ENCODE data around the gene ZNF445. TPM values are rescaled to one million over a fixed set of nuclear protein-coding genes. Genes with fewer than 3 reads are reported as not detected.
"Not testable (repeated sequence)": the region's sequence is repeated elsewhere in the genome, so short reads cannot be mapped to it uniquely, and the experiment has no call there.

The ZNF445 gene
- total RNA-seq, 2 experiments from 2014 or later, result 13.2 to 16.3 TPM

- POLR2A ChIA-PET, result no interaction called here
- ATAC-seq (no peak), DNase-seq (no peak)
- Mint-ChIP-seq H3K36me3 (ENCODE audit: low read depth) (peaks cover 5% of the 10 kb centered on the region), H3K27ac (no peak overlapping the region), H3K4me3 (no peak overlapping the region), H3K27me3 (no peaks in the 10 kb centered on the region), H3K4me1 (peaks cover 11% of the 10 kb centered on the region), H3K9me3 (ENCODE audit: low read depth) (no peaks in the 10 kb centered on the region)
- CTCF ChIA-PET, result no interaction called here
- intact Hi-C loops (cut with DNase I, micrococcal nuclease), result no loop called here
These were observed 42.5 kb downstream of the ZNF445 start for GRCh38 chr3:44434834-44435510.

DNA sequence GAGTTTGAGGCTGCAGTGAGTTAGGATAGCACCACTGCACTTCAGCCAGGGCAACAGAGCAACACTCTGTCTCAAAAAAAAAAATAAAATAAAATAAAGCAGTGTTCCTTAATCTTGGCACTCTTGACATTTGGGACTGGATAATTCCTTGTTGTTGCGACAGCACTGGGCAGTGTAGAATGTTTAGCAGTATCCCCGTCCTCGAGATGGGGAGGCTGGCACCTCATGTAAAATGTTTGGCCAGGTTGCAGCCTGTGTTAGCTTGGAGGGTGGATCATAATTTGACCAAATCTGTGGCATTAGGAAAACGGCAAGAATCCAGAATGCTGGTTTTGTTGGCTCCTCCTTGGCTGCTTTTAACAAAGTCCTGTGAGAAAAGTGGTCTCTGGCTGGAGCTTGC, 47.0 kb downstream of the ZNF445 start:
- intact Hi-C loops (cut with DNase I, micrococcal nuclease), result no loop called here
- CTCF ChIA-PET, result interaction anchor here (0.6 kb wide), 1 partner anchor 128 kb away, joined by 3 read pairs; no protein-coding TSS in a partner anchor
- no peak overlapping the region for H3K27ac Mint-ChIP-seq
- no peak overlapping the region for H3K4me3 Mint-ChIP-seq
- no peaks in the 10 kb centered on the region for H3K4me1 Mint-ChIP-seq
- POLR2A ChIA-PET, result no interaction called here
- H3K27me3 Mint-ChIP-seq, result no peaks in the 10 kb centered on the region
- no peak for ATAC-seq
- no peaks in the 10 kb centered on the region for H3K9me3 Mint-ChIP-seq (ENCODE audit: low read depth)
- no peaks in the 10 kb centered on the region for H3K36me3 Mint-ChIP-seq (ENCODE audit: low read depth)
- no peak for DNase-seq

- no peak for ATAC-seq
- Mint-ChIP-seq H3K36me3 (ENCODE audit: low read depth) (no peaks in the 10 kb centered on the region), H3K9me3 (ENCODE audit: low read depth) (no peaks in the 10 kb centered on the region), H3K4me1 (no peaks in the 10 kb centered on the region), H3K4me3 (no peak overlapping the region), H3K27me3 (no peaks in the 10 kb centered on the region), H3K27ac (no peak overlapping the region)
- no peak for DNase-seq
- CTCF ChIA-PET, result no interaction called here
- POLR2A ChIA-PET, result no interaction called here
- intact Hi-C loops (cut with DNase I, micrococcal nuclease), result no loop called here
These were observed 48.0 kb downstream of the ZNF445 start for GRCh38 chr3:44429459-44429858.

GRCh38 chr3:44428910-44429309, 48.6 kb downstream of the ZNF445 start:
- no peaks in the 10 kb centered on the region for H3K9me3 Mint-ChIP-seq (ENCODE audit: low read depth)
- H3K4me1 Mint-ChIP-seq, result no peaks in the 10 kb centered on the region
- H3K27ac Mint-ChIP-seq, result no peak overlapping the region
- CTCF ChIA-PET, result no interaction called here
- no peaks in the 10 kb centered on the region for H3K27me3 Mint-ChIP-seq
- ATAC-seq, result no peak
- intact Hi-C loops (cut with DNase I, micrococcal nuclease), result no loop called here
- no peak overlapping the region for H3K4me3 Mint-ChIP-seq
- POLR2A ChIA-PET, result no interaction called here
- DNase-seq, result no peak
- H3K36me3 Mint-ChIP-seq (ENCODE audit: low read depth), result no peaks in the 10 kb centered on the region

DNA sequence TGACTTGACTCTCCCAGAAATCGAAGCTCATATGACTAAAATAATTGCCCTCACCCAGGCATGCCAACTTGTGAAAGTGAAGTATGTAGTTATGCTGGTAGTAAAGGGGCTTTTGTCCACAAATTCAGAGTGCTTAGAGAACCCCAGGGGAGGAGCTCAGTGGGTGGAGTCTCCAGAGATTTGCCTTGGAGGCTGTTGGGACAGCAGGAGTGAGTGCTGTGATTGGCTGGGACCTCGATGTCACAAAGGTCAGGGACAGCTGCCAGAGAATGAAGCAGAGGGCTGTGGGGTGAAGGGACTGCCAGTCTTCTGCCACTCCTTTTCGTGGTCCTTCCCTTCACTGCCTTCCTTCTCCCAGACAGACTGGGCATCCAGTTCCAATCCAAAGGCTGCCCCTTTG, 49.8 kb downstream of the ZNF445 start:
- no peaks in the 10 kb centered on the region for H3K27me3 Mint-ChIP-seq
- intact Hi-C loops (cut with DNase I, micrococcal nuclease), result no loop called here
- ChIA-PET CTCF (no interaction called here), POLR2A (no interaction called here)
- no peak overlapping the region for H3K27ac Mint-ChIP-seq
- H3K4me3 Mint-ChIP-seq, result no peak overlapping the region
- no peaks in the 10 kb centered on the region for H3K9me3 Mint-ChIP-seq (ENCODE audit: low read depth)
- ATAC-seq (no peak), DNase-seq (no peak)
- H3K4me1 Mint-ChIP-seq, result no peaks in the 10 kb centered on the region
- no peaks in the 10 kb centered on the region for H3K36me3 Mint-ChIP-seq (ENCODE audit: low read depth)

DNA sequence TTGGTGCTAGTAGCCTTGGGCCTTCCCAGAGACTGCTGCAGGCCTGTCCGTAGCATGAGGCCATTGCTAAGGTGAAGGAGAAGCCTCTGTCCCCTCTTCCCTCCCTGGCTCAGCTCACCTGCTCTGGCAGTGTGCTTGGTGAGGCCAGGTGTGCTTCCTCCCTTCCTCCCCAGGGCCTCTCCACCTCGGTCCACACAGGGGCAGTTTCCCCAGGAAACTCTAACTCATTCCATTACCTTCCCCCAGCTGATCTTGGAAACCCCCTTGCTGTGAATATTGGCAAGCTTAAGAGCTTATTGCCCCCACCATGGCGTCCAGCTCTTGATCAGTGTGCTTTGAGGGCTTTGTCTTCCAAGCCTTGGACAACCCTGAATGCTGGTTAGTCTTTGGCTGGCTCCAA, 52.7 kb downstream of the ZNF445 start:
- ChIA-PET POLR2A (interaction anchor here (0.6 kb wide), 1 partner anchor 44 kb away, joined by 3 read pairs; no protein-coding TSS in a partner anchor), CTCF (interaction anchor here (0.7 kb wide), 1 partner anchor 478 kb away, joined by 3 read pairs; no protein-coding TSS in a partner anchor)
- Mint-ChIP-seq H3K9me3 (ENCODE audit: low read depth) (no peaks in the 10 kb centered on the region), H3K36me3 (ENCODE audit: low read depth) (no peaks in the 10 kb centered on the region), H3K4me1 (no peaks in the 10 kb centered on the region), H3K27me3 (no peaks in the 10 kb centered on the region), H3K4me3 (no peak overlapping the region), H3K27ac (no peak overlapping the region)
- intact Hi-C loops (cut with DNase I, micrococcal nuclease), result no loop called here
- DNase-seq, result no peak
- no peak for ATAC-seq

DNA sequence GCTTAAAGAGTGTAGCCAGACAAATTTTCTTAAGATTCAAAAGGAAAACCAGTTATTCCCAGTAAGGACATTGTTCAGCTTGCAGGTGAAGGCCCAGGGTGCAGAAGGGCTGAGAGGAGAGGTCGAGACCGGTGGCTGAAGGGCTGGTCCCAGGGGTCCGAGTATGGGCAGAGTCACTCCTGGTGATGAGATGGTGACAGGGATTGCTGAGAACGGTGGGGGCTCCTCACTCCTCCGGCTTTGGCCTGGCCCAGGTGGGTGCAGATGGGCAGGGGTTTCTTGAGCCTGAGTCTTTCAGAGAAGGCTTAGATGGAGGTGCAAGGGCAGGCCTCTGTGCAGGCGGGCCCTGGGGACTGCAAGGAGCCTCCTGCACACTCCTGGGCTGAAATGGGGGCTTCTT, 56.2 kb downstream of the ZNF445 start:
- Mint-ChIP-seq H3K9me3 (ENCODE audit: low read depth) (no peaks in the 10 kb centered on the region), H3K27ac (no peak overlapping the region), H3K4me1 (no peaks in the 10 kb centered on the region), H3K27me3 (no peaks in the 10 kb centered on the region), H3K36me3 (ENCODE audit: low read depth) (no peaks in the 10 kb centered on the region), H3K4me3 (no peak overlapping the region)
- ChIA-PET POLR2A (no interaction called here), CTCF (no interaction called here)
- DNase-seq (no peak), ATAC-seq (no peak)
- intact Hi-C loops (cut with DNase I, micrococcal nuclease), result no loop called here

DNA sequence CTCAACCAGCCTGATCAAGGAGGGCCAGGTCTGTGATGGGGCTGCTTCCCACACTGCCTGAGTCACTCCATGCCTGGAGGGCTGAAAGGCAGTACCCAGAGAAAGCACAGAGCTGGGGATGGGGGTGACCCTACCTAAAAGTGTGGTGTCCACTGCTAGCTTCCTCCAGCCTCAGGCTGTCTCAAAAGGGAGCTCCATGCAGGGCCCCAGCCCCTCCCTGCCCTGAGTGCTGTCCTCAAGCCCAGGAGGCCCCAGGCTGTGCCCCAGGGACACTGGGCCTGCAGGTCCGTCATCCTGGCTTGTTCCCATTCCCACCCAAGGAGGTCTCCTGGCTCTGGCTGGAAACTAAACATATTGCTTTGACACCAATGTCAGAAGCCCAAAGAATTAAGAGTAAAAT, 56.8 kb downstream of the ZNF445 start:
- Mint-ChIP-seq H3K27me3 (no peaks in the 10 kb centered on the region), H3K36me3 (ENCODE audit: low read depth) (no peaks in the 10 kb centered on the region), H3K4me3 (no peak overlapping the region), H3K27ac (no peak overlapping the region), H3K4me1 (no peaks in the 10 kb centered on the region), H3K9me3 (ENCODE audit: low read depth) (no peaks in the 10 kb centered on the region)
- DNase-seq (no peak), ATAC-seq (no peak)
- intact Hi-C loops (cut with DNase I, micrococcal nuclease), result no loop called here
- POLR2A ChIA-PET, result no interaction called here
- CTCF ChIA-PET, result no interaction called here

- no peaks in the 10 kb centered on the region for H3K9me3 Mint-ChIP-seq (ENCODE audit: low read depth)
- no peak for ATAC-seq
- H3K36me3 Mint-ChIP-seq (ENCODE audit: low read depth), result no peaks in the 10 kb centered on the region
- H3K27me3 Mint-ChIP-seq, result no peaks in the 10 kb centered on the region
- CTCF ChIA-PET, result no interaction called here
- no peaks in the 10 kb centered on the region for H3K4me1 Mint-ChIP-seq
- DNase-seq, result no peak
- POLR2A ChIA-PET, result no interaction called here
- no peak overlapping the region for H3K4me3 Mint-ChIP-seq
- intact Hi-C loops (cut with DNase I, micrococcal nuclease), result no loop called here
- H3K27ac Mint-ChIP-seq, result no peak overlapping the region
These were observed 57.4 kb downstream of the ZNF445 start for GRCh38 chr3:44419923-44420650.

DNA sequence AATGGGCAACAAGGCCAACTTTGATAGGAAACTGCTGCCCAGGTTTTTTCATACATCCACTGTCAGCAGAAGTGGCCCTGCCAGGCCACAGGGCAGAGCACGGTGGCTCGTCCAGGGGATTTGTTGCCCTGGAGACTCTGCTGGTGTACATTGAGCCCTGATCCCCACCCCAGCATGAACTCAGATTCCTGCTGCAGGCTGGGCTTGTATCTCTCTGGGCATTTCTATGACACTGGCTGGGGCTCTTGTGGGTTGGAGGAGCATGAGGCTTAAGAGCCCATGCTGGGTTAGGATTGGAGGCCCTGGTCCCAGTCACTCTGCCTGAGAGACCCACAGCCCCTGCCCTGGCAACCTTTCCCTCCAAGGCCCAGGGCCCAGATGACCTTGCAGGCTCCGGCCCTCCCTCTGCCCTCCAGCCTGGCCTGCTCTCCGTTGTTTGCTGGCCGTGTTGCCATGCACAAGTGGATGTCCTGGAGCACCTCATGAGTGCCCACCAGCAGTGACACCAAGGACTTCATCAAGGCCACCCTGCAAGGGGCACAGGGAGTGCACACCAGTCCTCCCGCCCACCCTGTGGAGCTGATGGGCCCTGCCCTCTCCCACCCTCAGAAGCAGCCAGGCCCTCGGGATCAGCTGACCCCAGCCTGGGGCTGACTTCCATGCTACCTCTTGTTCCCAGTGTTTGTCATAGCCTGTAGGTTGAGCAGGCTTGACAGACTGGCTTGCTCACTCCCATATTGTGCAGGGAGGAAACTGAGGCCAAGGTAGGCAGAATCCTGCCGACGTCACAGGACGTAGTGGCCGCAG, 58.2 kb downstream of the ZNF445 start:
- intact Hi-C loops (cut with DNase I, micrococcal nuclease), result no loop called here
- H3K9me3 Mint-ChIP-seq (ENCODE audit: low read depth), result no peaks in the 10 kb centered on the region
- no peaks in the 10 kb centered on the region for H3K27me3 Mint-ChIP-seq
- no peak for DNase-seq
- no peak overlapping the region for H3K27ac Mint-ChIP-seq
- POLR2A ChIA-PET, result no interaction called here
- no peak overlapping the region for H3K4me3 Mint-ChIP-seq
- ATAC-seq, result no peak
- CTCF ChIA-PET, result no interaction called here
- H3K4me1 Mint-ChIP-seq, result no peaks in the 10 kb centered on the region
- H3K36me3 Mint-ChIP-seq (ENCODE audit: low read depth), result no peaks in the 10 kb centered on the region

GRCh38 chr3:44418549-44418948, 58.9 kb downstream of the ZNF445 start:
- no peak for DNase-seq
- Mint-ChIP-seq H3K9me3 (ENCODE audit: low read depth) (no peaks in the 10 kb centered on the region), H3K27ac (no peak overlapping the region), H3K27me3 (no peaks in the 10 kb centered on the region), H3K4me1 (no peaks in the 10 kb centered on the region), H3K4me3 (no peak overlapping the region), H3K36me3 (ENCODE audit: low read depth) (no peaks in the 10 kb centered on the region)
- no peak for ATAC-seq
- intact Hi-C loops (cut with DNase I, micrococcal nuclease), result no loop called here
- POLR2A ChIA-PET, result no interaction called here
- CTCF ChIA-PET, result interaction anchor here (0.8 kb wide), 1 partner anchor 199 kb away, joined by 3 read pairs; no protein-coding TSS in a partner anchor

DNA sequence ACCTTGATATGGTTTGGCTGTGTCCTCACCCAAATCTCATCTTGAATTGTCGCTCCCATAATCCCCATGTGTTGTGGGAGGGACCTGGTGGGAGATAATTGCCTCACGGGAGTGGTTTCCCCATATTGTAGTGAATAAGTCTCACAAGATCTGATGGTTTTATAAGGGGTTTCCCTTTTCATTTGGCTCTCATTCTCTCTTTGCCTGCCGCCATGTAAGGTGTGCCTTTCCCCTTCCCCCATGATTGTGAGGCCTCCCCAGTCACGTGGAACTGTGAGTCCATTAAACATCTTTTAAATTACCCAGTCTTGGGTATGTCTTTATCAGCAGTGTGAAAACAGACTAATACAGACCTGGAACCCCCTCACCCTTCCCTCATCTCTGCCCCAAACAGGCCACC, 59.4 kb downstream of the ZNF445 start:
- H3K27me3 Mint-ChIP-seq; H3K4me3 Mint-ChIP-seq; H3K27ac Mint-ChIP-seq; H3K4me1 Mint-ChIP-seq; intact Hi-C loops (cut with DNase I, micrococcal nuclease); H3K9me3 Mint-ChIP-seq (ENCODE audit: low read depth); POLR2A ChIA-PET; H3K36me3 Mint-ChIP-seq (ENCODE audit: low read depth); DNase-seq; ATAC-seq: not testable (repeated sequence)
- CTCF ChIA-PET, result interaction anchor here (0.8 kb wide), 2 partner anchors 40 to 199 kb away, joined by 3 read pairs; no protein-coding TSS in a partner anchor

Data from activated CD4-positive, alpha-beta T cell treated with anti-CD3 and anti-CD28 coated beads for 36 hours (primary cell).